Measurements from ENCODE around the gene DIAPH2. TPM values are rescaled to one million over a fixed set of nuclear protein-coding genes. Genes with fewer than 3 reads are reported as not detected.

DIAPH2 gene
- total RNA-seq, 1 donor from 2014 or later, result 32.9 TPM

DNA sequence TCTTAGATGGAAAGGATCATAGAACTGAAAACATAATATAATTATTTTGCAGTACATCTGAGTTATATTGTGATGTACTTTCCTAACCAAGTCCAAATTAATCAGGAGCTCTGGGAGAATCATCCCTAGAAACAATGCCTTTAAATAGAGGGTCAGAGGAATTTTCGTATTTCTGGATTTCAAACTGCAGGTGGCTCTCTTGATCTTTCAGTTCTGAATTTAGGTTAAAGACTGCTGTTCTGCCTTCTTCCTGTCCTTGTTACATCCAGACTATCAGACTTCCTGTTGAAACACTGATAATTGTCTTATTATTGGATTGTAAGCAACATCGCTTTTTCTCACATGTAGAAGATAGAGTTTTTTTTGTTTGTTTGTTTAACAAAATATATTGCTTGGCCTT, 341.8 kb downstream of the DIAPH2 start:
- ATAC-seq, result no peak

DNA sequence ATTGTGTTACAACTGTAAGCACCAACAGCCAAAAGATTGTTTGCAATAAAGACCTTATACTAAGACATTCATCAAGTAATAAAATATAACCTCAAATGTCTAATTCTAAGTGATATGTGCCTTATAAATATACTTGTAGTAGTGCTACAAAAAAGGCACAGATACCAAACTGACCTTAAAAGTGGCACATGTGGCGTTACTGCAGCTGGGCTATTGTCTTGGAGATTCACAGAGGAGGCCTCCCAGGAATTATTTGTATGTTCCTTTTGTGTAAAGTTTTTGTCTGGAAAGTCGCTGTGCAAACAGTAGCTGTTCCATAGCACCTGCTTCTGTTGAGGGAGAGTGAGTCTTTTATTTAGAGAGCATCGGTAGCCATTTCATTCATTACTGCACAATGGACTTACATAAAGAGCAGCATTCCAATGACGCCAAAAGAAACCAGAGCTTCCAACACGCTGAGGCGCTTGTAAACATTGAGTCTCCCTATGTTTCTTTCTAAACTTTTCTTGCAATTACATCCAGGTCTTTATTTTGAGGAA, 342.8 kb downstream of the DIAPH2 start:
- no peaks in the 10 kb centered on the region for H3K27me3 ChIP-seq
- no peak overlapping the region for H3K27ac ChIP-seq
- H3K4me1 ChIP-seq, result no peaks in the 10 kb centered on the region
- DNase-seq (no peak), ATAC-seq (no peak)
- no peak for TF ChIP-seq CTCF (IDR thresholded peaks at IDR 0.05)
- no peaks in the 10 kb centered on the region for H3K9me3 ChIP-seq
- intact Hi-C loops (cut with DNase I), result no loop called here
- H3K36me3 ChIP-seq, result no peaks in the 10 kb centered on the region
- H3K4me3 ChIP-seq, result no peak overlapping the region

More for the DNA sequence above, 341.8 kb downstream of the DIAPH2 start:
- Histone ChIP-seq H3K36me3 (no peaks in the 10 kb centered on the region), H3K27me3 (no peaks in the 10 kb centered on the region), H3K4me1 (no peaks in the 10 kb centered on the region), H3K9me3 (no peaks in the 10 kb centered on the region), H3K27ac (no peak overlapping the region), H3K4me3 (no peak overlapping the region)
- intact Hi-C loops (cut with DNase I), result no loop called here
- TF ChIP-seq CTCF (IDR thresholded peaks at IDR 0.05), result no peak
- no peak for DNase-seq

DNA sequence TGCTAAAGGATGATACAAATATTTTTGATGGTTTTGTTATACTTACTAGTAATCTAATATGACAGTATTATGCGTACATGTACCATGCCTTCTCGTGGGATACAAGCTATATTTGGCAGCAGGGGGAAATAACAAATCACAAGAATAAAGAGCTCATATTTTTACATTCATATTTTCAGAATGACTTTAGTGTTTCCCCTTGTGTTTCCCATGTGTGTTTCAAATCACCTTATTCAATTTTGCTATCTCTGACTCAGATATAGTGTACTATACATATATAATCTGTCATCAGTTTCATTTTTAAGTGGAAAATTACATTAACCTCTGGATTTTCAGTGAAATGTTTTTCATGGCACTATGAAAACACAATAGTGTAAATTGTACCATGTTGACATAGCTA, 345.8 kb downstream of the DIAPH2 start:
- Histone ChIP-seq H3K27me3 (no peaks in the 10 kb centered on the region), H3K4me1 (no peaks in the 10 kb centered on the region), H3K27ac (no peak overlapping the region), H3K4me3 (no peak overlapping the region), H3K9me3 (no peaks in the 10 kb centered on the region), H3K36me3 (no peaks in the 10 kb centered on the region)
- DNase-seq (no peak), ATAC-seq (no peak)
- no peak for TF ChIP-seq CTCF (IDR thresholded peaks at IDR 0.05)
- intact Hi-C loops (cut with DNase I), result no loop called here

DNA sequence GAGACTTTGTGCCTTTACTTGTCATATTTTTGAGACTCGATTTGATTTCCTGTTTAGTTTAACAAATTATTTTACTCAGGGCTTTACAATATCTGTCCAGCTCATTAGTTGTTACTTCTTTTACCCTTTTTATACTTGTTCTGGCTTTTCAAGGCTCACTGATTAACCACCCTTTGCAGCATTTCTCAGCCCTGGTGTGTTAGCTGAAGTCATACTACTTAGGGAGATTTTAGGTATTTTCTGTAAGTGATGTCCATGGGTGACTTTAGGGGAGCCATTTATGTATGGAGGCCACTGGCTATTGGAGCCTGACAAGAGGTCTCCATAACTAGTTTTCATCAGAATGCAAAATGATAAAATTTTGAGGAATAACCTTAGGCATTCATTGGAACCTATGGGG, 346.3 kb downstream of the DIAPH2 start:
- Histone ChIP-seq H3K9me3 (no peaks in the 10 kb centered on the region), H3K36me3 (no peaks in the 10 kb centered on the region), H3K4me1 (no peaks in the 10 kb centered on the region), H3K4me3 (no peak overlapping the region), H3K27ac (no peak overlapping the region), H3K27me3 (no peaks in the 10 kb centered on the region)
- ATAC-seq, result no peak
- DNase-seq, result no peak
- intact Hi-C loops (cut with DNase I), result no loop called here
- no peak for TF ChIP-seq CTCF (IDR thresholded peaks at IDR 0.05)

DNA sequence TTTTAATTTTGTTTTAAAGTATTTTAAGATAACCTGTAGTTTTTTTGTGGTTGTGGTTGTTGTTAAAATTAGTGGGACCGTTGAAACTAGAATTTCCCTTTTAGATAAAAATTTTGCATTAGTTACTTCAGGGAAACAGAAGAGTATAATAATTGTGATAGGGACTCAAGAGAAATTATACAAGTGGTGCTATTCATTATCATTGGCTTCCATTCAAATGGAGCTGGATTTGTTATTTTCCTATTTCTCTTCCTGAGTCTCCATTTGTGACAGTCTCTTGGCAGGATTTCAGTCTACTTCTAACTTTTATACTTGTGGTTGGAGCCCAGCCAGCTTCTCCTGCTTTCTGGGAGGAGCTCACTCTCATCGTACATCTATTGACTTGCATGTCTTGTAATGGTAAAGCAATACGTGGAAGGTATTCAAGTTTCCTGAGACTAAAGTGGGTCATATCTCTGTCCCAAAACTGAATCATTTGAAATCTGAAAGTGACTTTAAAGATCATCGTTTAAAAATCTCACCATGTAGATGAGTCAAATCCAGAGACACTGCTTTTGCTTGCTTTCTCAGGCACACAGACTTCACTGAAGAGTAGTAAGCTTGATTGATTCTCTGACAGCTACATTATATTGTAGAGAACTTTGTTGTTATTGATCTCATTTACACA, 354.9 kb downstream of the DIAPH2 start:
- Histone ChIP-seq H3K27ac (no peak overlapping the region), H3K9me3 (no peaks in the 10 kb centered on the region), H3K4me3 (no peak overlapping the region), H3K4me1 (no peaks in the 10 kb centered on the region), H3K27me3 (no peaks in the 10 kb centered on the region), H3K36me3 (no peaks in the 10 kb centered on the region)
- intact Hi-C loops (cut with DNase I), result no loop called here
- ATAC-seq (no peak), DNase-seq (no peak)
- no peak for TF ChIP-seq CTCF (IDR thresholded peaks at IDR 0.05)
